ENCODE data around the gene SLX4. TPM values are rescaled to one million over a fixed set of nuclear protein-coding genes. Genes with fewer than 3 reads are reported as not detected.

The SLX4 gene
- total and polyA plus RNA-seq, 2 donors = 2.7 to 4.4 TPM

DNA sequence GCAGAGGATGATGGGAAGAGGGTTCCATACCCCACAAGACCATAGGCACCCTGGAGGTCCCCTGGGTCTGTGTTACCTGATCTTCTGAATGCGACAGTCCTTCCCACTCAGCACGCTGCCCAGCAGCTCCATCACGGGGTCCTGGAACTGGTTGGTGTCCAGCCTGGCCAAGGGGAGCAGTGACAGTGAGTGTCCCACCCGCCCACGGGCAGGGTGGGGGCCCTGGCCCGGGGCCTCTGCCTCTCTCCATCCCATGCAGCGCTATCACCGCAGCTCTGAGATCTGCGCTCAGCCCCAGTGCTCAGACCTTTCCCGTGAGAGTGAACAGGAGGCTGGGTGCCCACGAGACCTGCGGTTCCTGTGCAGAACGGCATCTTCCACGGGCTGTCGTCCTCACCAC is 49.8 kb downstream of the SLX4 start:
- H3K27ac ChIP-seq (ENCODE audit: low read depth) = no peak overlapping the region
- H3K4me1 ChIP-seq (ENCODE audit: insufficient read depth) = no peaks in the 10 kb centered on the region
- H3K36me3 ChIP-seq (ENCODE audit: insufficient read depth) = no peaks in the 10 kb centered on the region
- no peak overlapping the region for H3K4me3 ChIP-seq (ENCODE audit: low read depth, low read length)
- WGBS = 91% methylated on average over 15 of the region's 15 CpGs
- no peak for DNase-seq (ENCODE audit: extremely low spot score)

DNA sequence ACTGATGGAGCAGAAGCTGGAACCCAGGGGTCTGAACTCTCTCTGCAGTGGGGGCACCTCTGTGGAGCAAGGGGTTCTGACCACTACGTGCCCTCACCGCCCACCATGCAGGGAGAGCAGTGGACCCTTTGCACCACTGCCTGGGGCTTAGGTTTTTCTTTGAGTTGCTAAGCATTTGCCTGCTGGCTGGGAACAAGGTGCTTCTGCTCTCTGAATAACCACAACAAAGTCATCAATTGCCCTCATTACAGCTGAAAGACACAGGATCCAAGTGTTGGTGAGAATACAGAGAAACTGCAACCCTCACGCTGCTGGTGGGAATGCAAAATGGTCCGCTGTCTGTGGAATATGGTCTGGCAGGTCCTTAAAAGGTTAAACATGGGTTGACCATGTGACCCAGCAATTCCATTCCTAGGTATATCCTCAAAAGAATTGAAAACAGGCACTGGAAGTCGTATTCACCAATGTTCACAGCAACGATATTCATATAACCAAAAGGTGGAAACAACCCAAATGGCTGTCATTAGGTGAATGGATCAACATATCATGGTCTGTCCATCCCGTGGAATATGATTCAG is 57.0 kb downstream of the SLX4 start:
- Histone ChIP-seq H3K4me1 (ENCODE audit: insufficient read depth) (no peaks in the 10 kb centered on the region), H3K4me3 (ENCODE audit: low read depth, low read length) (no peak overlapping the region), H3K27ac (ENCODE audit: low read depth) (no peak overlapping the region), H3K36me3 (ENCODE audit: insufficient read depth) (no peaks in the 10 kb centered on the region)
- WGBS = 87% methylated on average over 7 of the region's 7 CpGs
- DNase-seq (ENCODE audit: extremely low spot score) = no peak

DNA sequence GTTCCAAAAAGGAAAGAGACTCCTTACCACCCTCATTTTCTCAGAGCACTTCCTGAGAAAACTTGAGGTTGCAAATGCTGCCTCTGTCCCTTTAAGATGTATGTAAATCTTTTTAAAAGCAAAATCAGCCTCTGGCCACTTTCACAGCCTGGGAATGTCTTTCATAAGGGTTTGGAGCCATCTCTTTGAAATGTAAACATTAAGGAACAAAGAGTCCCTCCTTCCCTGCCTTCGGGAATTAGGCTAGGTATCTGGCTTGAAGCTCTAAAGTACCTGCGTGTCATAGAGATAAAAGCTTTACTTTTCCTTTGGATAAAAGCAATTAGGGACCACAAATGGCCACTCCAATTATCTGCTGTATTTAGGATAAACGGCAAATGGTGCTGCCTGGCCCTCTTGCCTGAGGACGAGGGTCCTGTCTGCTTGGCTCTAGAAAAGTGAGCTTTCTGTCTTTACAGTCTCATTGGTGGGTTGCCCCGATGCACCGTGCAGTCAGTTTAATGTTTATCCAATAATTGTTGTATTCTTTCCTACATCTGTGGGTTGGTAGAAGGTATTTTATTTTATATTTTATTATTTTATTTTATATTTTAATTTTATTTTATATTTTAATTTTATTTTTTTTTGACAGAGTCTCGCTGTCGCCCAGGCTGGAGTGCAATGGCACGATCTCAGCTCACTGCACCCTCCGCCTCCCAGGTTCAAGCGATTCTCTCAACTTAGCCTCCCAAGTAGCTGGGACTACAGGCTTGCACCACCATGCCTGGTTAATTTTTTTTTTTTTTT is 58.1 kb downstream of the SLX4 start:
- H3K36me3 ChIP-seq (ENCODE audit: insufficient read depth) = no peaks in the 10 kb centered on the region
- H3K27ac ChIP-seq (ENCODE audit: low read depth) = no peak overlapping the region
- no peak for DNase-seq (ENCODE audit: extremely low spot score)
- no peak overlapping the region for H3K4me3 ChIP-seq (ENCODE audit: low read depth, low read length)
- 65% methylated on average over 11 of the region's 11 CpGs for WGBS
- H3K4me1 ChIP-seq (ENCODE audit: insufficient read depth) = no peaks in the 10 kb centered on the region

DNA sequence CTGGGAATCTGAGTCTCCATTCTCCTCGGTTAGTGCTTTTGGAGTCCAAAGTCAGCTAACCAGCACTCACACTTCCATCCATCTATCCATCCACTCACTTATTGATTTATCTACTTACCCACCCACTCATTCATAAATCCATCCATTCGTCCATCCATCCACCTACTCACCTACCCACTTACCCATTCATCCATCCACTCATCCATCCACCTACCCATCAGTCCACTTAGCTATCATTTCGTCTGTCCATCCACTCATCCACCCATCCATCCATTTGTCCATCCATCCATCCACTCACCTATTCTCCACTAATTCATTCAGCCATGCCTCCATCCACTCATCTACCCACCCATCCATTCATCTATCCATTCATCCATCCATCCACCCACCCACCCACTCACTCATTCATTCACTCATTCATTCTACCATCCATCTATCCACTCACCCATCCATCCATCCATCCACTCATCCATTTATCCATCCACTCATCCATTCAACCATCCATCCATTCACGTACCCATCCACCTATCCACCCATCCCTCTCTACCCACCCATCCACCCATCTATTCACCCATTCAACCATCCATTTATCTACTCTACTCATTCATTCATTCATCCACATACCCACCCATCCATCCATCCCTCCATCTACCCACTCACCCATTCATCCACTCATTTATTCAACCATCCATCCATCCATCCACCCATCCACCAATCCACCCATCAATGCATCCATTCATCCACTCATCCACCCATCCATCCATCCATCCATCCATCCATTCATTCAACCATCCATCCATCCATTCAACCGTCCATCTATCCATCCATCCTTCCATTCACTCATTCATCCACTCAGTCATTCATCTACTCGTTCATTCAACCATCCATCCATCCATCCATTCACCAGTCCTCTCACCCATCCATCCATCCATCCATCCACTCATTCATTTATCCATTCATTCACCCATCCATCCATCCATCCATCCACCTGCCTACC is 60.3 kb downstream of the SLX4 start:
- Histone ChIP-seq H3K27ac (ENCODE audit: low read depth) (no peak overlapping the region), H3K36me3 (ENCODE audit: insufficient read depth) (no peaks in the 10 kb centered on the region), H3K4me3 (ENCODE audit: low read depth, low read length) (no peak overlapping the region), H3K4me1 (ENCODE audit: insufficient read depth) (no peaks in the 10 kb centered on the region)
- DNase-seq (ENCODE audit: extremely low spot score) = no peak
- 92% methylated on average over 6 of the region's 6 CpGs for WGBS

DNA sequence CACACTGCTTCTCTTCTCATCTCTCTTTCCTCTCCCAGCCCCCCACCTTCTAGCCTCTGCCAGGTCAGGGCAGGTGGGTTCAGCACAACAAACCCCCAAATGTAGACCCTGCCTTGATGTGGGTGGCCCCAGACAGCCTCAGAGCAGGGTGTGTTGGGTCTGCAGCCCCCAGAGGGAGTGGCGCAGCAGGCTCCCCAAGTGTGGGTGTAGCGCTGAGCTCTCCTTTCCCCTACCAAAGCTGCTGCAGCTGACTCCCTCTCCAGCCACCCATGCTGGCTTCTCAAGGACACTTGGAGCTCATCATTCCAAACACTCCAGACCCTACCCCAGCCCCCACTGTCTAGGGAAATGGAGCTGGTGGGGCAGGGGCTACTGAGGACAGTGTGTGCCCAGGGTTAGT is 61.5 kb downstream of the SLX4 start:
- WGBS = 97% methylated on average over 2 of the region's 2 CpGs
- no peaks in the 10 kb centered on the region for H3K36me3 ChIP-seq (ENCODE audit: insufficient read depth)
- no peak for DNase-seq (ENCODE audit: extremely low spot score)
- H3K27ac ChIP-seq (ENCODE audit: low read depth) = no peak overlapping the region
- no peaks in the 10 kb centered on the region for H3K4me1 ChIP-seq (ENCODE audit: insufficient read depth)
- H3K4me3 ChIP-seq (ENCODE audit: low read depth, low read length) = no peak overlapping the region

DNA sequence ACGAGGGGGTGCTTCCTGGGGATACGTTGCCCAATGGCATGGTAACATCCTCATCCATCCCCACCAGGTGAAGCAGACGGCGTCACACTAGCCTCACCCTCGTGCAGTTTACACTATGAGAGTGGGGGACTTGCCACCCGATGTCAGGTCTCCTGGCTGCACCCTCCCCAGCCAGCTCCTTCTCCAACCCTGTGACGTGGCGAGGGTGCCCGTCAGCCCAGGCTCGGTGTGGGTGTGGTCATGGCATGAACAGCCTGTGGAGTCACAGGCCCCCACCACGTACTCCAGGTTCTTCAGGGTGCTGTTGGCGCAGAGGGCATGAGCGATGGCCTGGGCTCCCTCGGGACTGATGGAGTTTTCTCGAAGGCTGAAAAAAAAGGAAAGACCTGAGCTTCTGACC is 62.5 kb downstream of the SLX4 start:
- DNase-seq (ENCODE audit: extremely low spot score) = no peak

DNA sequence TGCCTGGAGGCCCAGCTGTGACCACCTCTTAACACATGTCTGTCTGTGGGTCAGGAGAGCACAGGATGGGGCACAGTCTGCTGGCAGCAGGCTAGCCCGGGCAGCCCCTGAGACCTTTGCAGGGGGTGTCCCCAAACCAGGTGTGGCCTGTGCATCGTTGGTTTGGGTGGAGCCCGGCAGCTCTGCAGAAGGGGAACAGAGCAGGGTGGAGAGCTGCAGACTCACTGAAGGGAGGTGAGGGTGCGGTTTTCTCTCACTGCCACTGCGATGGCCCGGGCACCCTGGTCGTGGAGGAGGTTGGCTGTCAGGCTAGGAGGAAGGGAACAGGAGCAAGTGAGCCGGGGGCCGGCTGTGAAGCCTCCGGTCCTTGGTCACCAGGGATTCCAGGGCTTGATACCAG is 63.0 kb downstream of the SLX4 start:
- DNase-seq (ENCODE audit: extremely low spot score) = no peak
- Histone ChIP-seq H3K4me1 (ENCODE audit: insufficient read depth) (no peaks in the 10 kb centered on the region), H3K4me3 (ENCODE audit: low read depth, low read length) (no peak overlapping the region), H3K27ac (ENCODE audit: low read depth) (no peak overlapping the region), H3K36me3 (ENCODE audit: insufficient read depth) (no peaks in the 10 kb centered on the region)
- WGBS = 83% methylated on average over 10 of the region's 10 CpGs

More for the DNA sequence above, 62.5 kb downstream of the SLX4 start:
- Histone ChIP-seq H3K27ac (ENCODE audit: low read depth) (no peak overlapping the region), H3K36me3 (ENCODE audit: insufficient read depth) (no peaks in the 10 kb centered on the region), H3K4me3 (ENCODE audit: low read depth, low read length) (no peak overlapping the region), H3K4me1 (ENCODE audit: insufficient read depth) (no peaks in the 10 kb centered on the region)
- WGBS = 87% methylated on average over 15 of the region's 15 CpGs

DNA sequence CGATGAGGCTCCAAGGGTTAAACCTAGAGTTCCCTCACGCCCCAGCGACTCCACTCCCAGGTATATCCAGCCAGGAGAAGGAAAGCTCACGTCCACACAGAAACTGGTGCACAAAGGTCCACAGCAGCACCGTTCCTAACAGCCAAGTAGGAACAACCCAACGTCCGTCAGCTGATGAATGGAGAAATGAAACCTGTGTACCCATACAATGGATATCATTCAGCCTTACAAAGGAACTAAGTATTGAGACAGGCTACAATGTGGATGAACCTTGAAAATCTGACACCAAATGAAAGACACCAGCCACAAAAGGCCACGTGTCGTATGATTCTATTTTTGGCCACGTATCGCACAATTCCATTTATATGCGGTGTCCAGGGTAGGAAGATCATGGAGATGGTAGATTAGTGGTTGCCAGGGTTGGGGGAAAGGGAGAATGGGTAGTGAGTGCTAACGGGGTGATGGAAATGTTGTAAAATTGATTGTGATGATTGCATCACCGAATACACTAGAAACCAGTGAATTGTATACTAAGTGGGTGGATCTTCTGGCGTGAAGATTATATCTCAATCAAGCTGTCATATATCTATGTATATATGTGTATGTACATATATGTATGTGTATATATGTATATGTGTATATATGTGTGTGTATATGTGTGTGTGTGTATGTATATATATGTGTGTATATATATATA is 64.3 kb downstream of the SLX4 start:
- 87% methylated on average over 15 of the region's 15 CpGs for WGBS
- Histone ChIP-seq H3K27ac (ENCODE audit: low read depth) (no peak overlapping the region), H3K36me3 (ENCODE audit: insufficient read depth) (no peaks in the 10 kb centered on the region), H3K4me3 (ENCODE audit: low read depth, low read length) (no peak overlapping the region), H3K4me1 (ENCODE audit: insufficient read depth) (no peaks in the 10 kb centered on the region)
- no peak for DNase-seq (ENCODE audit: extremely low spot score)

DNA sequence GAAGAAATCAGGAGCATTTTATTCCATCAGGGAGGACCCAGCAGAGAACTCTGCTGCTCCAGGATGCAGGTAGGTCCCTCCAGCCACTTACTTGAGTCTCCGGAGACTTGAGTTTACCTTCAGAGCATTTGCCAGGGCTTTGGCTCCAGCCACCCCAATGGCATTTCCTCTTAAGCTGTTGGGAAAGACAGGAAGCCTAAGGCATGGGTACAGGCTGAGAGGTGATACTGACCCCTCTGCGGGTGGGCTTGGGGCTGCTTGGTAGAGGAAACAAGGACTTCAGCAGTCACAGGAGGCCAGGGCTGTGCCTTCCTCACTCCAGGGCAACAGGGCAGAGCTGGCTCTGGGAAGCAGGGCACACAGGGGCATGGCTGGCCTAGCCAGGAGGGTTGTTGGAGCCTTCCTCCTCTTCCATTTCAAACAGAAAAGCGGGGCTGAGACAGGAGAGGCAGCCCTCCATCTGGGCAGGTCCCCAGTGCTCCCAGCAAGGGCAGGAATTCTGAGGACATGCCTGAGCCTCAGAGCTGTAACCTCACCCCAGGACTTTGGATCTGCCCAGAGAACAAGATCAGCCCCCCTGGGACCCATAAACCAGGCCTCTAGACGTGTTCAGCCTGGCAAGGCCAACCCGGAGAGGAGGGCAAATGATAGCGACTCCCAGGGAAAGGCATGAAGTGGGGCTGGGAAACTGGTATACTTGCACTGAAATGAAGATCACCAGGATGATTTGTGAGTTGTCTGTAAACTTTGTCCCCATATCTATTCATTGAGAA is 68.6 kb downstream of the SLX4 start:
- H3K4me3 ChIP-seq (ENCODE audit: low read depth, low read length) = no peak overlapping the region
- H3K36me3 ChIP-seq (ENCODE audit: insufficient read depth) = no peaks in the 10 kb centered on the region
- H3K4me1 ChIP-seq (ENCODE audit: insufficient read depth) = no peaks in the 10 kb centered on the region
- H3K27ac ChIP-seq (ENCODE audit: low read depth) = no peak overlapping the region
- 63% methylated on average over 6 of the region's 6 CpGs for WGBS
- no peak for DNase-seq (ENCODE audit: extremely low spot score)

DNA sequence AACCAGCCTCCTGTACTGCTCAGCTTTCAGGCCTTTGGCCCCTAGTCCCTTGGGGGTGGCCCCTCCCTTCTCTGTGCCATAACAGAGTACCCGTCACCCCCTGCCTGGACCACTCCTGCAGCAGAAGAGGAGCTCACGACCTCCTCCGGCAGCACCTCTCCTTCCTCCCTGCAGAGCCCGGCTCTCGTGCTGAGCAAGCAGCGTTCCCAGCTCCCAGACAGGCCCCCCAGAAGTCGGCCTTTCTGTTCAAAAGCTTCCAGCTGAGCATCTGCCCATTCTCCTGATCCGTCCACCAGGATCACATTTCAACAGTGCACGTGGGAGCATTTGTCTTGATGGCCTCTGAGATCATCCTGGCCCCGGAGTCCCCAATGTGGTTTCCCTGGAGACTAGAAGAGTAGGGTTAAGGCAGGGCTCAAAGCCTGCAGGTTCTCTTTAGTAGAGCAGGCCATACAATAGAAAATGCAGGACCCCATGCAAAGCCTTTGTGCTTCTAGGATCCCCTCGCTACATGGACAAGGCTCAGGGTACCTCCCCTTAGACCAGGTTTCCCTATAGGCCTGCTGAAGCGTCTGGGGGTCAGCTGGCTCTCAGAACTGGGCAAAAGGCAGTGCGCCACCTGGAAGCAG is 69.8 kb downstream of the SLX4 start:
- DNase-seq (ENCODE audit: extremely low spot score) = no peak
- 80% methylated on average over 13 of the region's 13 CpGs for WGBS
- H3K4me1 ChIP-seq (ENCODE audit: insufficient read depth) = no peaks in the 10 kb centered on the region
- no peak overlapping the region for H3K4me3 ChIP-seq (ENCODE audit: low read depth, low read length)
- H3K36me3 ChIP-seq (ENCODE audit: insufficient read depth) = no peaks in the 10 kb centered on the region
- H3K27ac ChIP-seq (ENCODE audit: low read depth) = no peak overlapping the region

DNA sequence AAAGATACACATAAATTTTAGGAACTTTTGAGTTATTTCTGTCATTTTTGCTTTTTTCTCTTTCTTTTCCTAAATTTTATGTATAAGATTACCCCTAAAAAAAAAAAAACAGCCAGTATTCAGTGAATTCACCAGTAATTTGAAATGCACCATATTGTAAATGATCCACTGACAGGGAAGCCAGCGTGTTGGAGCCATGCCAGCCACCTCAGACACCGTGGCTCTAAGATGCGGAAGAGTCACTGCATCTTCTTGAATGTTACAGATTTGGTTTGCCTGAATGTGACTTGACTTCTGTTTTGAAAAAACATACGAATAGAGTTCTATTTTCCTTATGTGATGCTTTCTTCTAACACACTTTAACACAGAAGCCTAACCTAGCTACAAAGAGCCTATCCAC is 73.2 kb downstream of the SLX4 start:
- Histone ChIP-seq H3K4me3 (ENCODE audit: low read depth, low read length) (no peak overlapping the region), H3K27ac (ENCODE audit: low read depth) (no peak overlapping the region), H3K4me1 (ENCODE audit: insufficient read depth) (no peaks in the 10 kb centered on the region), H3K36me3 (ENCODE audit: insufficient read depth) (peaks cover 2% of the 10 kb centered on the region)
- no peak for DNase-seq (ENCODE audit: extremely low spot score)
- WGBS = 81% methylated on average over 4 of the region's 4 CpGs

DNA sequence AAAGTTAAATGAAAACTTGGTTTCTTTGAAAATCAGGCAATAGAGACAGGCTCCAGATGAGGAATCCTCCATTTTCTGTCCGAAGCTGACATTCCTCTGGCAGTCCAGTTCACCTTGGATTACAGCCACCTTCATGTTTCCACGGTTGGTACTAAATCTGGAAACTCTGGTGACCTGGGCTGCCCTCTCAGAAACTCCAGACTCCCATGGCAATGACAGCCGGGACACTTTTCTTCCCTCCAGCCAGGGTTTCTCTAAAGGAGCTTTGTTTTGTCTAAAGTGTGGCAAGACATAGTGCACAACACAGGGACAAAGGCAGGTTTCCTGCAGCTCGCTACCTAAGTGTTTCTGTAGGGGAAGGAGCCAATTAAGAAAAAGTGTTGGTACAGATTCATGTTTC is 74.6 kb downstream of the SLX4 start:
- Histone ChIP-seq H3K4me1 (ENCODE audit: insufficient read depth) (no peaks in the 10 kb centered on the region), H3K27ac (ENCODE audit: low read depth) (no peak overlapping the region), H3K4me3 (ENCODE audit: low read depth, low read length) (no peak overlapping the region), H3K36me3 (ENCODE audit: insufficient read depth) (peaks cover 5% of the 10 kb centered on the region)
- WGBS = 50% methylated on average over 4 of the region's 4 CpGs
- DNase-seq (ENCODE audit: extremely low spot score) = no peak

Measured in urinary bladder (tissue), 4 donors.